Fibroblast of lung (primary cell): ENCODE measurements around the gene FAM53B.
A peak's percentile ranks its signal among the peaks of the same experiment; 100 is the strongest.

ENCODE experiments used
- CTCF ChIP-seq, 2 donors: IDR thresholded peaks in 1 of 2; conservative IDR thresholded peaks in 1 of 2; 1 replicate in 1 of 2; 2 replicates in 1 of 2; pipeline ENCODE4 v1.5.1; 2011 to 2012; ENCODE audit warnings: low read length in 2 of 2, control low read depth in 1 of 2, inconsistent platforms in 1 of 2, low read depth in 1 of 2, mild to moderate bottlenecking in 1 of 2
- EZH2 ChIP-seq: IDR thresholded peaks from 2 replicates; pipeline ENCODE4 v1.5.1; 2012; ENCODE audit warnings: low read length, control low read depth, mild to moderate bottlenecking; ENCODE audit errors: missing control alignments

DNA sequence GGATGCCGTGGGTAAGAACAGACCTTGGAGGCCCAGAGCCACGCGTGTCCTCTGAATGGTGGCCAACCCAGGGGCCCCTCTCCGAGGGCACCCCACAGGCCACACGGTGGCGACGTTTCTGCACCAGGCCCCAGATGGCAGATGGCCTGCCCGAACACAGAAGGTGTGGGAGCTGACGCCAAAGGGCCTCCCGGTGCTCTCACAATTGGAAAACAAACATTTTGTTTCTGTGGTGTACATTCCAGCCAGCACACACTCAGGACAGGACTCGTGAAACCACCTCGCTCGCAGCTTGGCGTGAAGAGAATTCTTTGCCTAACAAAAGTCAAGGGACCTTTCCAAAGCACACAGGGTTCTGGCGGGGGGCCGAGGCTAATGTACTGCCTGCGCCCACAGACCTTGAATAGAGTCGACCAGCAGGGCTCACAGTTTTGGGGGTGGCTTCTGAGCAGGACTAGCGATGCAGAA lies 112.1 kb downstream of the FAM53B start:
- peak; percentile 20 to 43 for TF ChIP-seq CTCF (conservative IDR thresholded peaks at IDR 0.05 in 1 of 2, IDR thresholded peaks at IDR 0.05 in 1 of 2; ENCODE audit: low read depth in 1 of 2, low read length in 2 of 2)
- TF ChIP-seq EZH2, result no peak
